ENCODE data around the gene FFAR4.

The FFAR4 gene

DNA sequence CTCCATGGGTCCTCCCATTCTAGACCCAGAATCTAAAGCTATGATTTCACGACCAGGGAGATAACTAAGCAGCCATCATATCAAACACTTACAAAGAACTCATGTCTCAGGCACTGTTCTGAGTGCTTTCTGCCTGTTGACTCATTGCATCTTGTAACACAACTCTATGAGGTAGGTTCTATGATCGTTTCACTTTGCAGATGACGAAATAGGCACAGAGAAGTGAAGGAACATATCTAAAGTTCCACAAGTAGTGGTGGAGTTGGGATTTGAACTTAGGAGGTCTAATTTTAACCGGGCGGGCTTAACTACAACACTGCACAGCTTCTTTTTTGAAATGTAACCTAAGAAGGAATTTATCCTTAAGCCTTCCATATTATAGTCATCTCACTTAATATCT, 31.7 kb downstream of the FFAR4 start:
- TF ChIP-seq, protein P1, sequence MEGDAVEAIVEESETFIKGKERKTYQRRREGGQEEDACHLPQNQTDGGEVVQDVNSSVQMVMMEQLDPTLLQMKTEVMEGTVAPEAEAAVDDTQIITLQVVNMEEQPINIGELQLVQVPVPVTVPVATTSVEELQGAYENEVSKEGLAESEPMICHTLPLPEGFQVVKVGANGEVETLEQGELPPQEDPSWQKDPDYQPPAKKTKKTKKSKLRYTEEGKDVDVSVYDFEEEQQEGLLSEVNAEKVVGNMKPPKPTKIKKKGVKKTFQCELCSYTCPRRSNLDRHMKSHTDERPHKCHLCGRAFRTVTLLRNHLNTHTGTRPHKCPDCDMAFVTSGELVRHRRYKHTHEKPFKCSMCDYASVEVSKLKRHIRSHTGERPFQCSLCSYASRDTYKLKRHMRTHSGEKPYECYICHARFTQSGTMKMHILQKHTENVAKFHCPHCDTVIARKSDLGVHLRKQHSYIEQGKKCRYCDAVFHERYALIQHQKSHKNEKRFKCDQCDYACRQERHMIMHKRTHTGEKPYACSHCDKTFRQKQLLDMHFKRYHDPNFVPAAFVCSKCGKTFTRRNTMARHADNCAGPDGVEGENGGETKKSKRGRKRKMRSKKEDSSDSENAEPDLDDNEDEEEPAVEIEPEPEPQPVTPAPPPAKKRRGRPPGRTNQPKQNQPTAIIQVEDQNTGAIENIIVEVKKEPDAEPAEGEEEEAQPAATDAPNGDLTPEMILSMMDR (IDR thresholded peaks at IDR 0.05; ENCODE audit: poor library complexity, severe bottlenecking), result no peak
- no peak for DNase-seq (ENCODE audit: low spot score)
- Histone ChIP-seq H3K9me3 (ENCODE audit: severe bottlenecking) (no peaks in the 10 kb centered on the region), H3K4me3 (ENCODE audit: severe bottlenecking) (no peak overlapping the region), H3K27me3 (ENCODE audit: insufficient read depth, poor library complexity, severe bottlenecking) (peaks cover 21% of the 10 kb centered on the region), H3K36me3 (ENCODE audit: low read depth) (no peaks in the 10 kb centered on the region), H3K4me1 (ENCODE audit: insufficient read depth, poor library complexity, severe bottlenecking) (no peaks in the 10 kb centered on the region), H3K27ac (ENCODE audit: poor library complexity, severe bottlenecking) (no peak overlapping the region)
- ATAC-seq (ENCODE audit: low read depth), result 0 out of 3 replicates have a peak, but pooled peaks have one; percentile 24

DNA sequence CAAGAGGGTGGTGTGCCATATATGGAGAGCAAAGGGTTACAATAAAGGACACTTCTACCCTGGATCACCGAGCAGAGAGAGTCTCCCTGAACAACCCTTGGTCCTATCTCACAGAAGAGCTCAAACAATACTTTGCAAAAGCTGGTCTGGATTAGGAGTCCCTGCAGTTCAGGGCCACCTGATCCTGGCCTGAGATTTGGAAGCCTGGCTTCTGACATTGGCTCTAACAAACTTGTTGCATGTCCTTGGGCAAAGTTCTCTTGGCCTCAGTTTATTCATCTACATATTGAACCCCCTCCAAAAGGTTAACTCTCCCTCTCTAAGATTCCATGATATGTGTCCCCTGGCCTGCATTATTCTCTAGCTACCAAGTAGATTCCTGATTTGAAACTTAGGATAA, 32.9 kb downstream of the FFAR4 start:
- TF ChIP-seq, protein P1 (IDR thresholded peaks at IDR 0.05; ENCODE audit: poor library complexity, severe bottlenecking), result no peak
- DNase-seq (ENCODE audit: low spot score) (no peak), ATAC-seq (ENCODE audit: low read depth) (no peak)
- Histone ChIP-seq H3K27ac (ENCODE audit: poor library complexity, severe bottlenecking) (no peak overlapping the region), H3K9me3 (ENCODE audit: severe bottlenecking) (no peaks in the 10 kb centered on the region), H3K4me3 (ENCODE audit: severe bottlenecking) (no peak overlapping the region), H3K4me1 (ENCODE audit: insufficient read depth, poor library complexity, severe bottlenecking) (no peaks in the 10 kb centered on the region), H3K36me3 (ENCODE audit: low read depth) (no peaks in the 10 kb centered on the region), H3K27me3 (ENCODE audit: insufficient read depth, poor library complexity, severe bottlenecking) (peaks cover 21% of the 10 kb centered on the region)

DNA sequence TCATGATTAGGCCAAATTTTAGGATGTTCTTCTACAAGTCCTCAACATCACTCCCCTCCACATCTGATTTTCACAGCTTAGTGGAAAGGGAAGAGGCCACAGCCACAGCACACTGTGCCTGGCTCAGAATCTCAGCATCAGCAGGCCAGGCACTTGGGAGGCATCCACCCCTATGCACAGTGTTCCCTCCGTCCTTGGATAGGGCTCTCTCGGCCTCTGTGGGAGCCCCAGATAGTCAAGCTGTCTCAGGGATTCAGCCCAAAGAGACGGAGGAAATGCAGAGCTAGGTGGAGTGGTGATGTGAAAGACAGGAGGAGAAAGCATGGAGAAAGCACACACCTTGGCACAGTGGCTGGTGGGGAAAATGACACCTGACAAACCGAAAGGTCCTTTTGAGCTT, 33.3 kb downstream of the FFAR4 start:
- Histone ChIP-seq H3K27me3 (ENCODE audit: insufficient read depth, poor library complexity, severe bottlenecking) (peaks cover 21% of the 10 kb centered on the region), H3K4me3 (ENCODE audit: severe bottlenecking) (no peak overlapping the region), H3K27ac (ENCODE audit: poor library complexity, severe bottlenecking) (no peak overlapping the region), H3K36me3 (ENCODE audit: low read depth) (no peaks in the 10 kb centered on the region), H3K9me3 (ENCODE audit: severe bottlenecking) (no peaks in the 10 kb centered on the region), H3K4me1 (ENCODE audit: insufficient read depth, poor library complexity, severe bottlenecking) (no peaks in the 10 kb centered on the region)
- ATAC-seq (ENCODE audit: low read depth) (no peak), DNase-seq (ENCODE audit: low spot score) (no peak)
- TF ChIP-seq, protein P1 (IDR thresholded peaks at IDR 0.05; ENCODE audit: poor library complexity, severe bottlenecking), result no peak

GRCh38 chr10:93600446-93601145, 34.1 kb downstream of the FFAR4 start:
- Histone ChIP-seq H3K9me3 (ENCODE audit: severe bottlenecking) (no peaks in the 10 kb centered on the region), H3K27ac (ENCODE audit: poor library complexity, severe bottlenecking) (no peak overlapping the region), H3K4me1 (ENCODE audit: insufficient read depth, poor library complexity, severe bottlenecking) (no peaks in the 10 kb centered on the region), H3K36me3 (ENCODE audit: low read depth) (no peaks in the 10 kb centered on the region), H3K27me3 (ENCODE audit: insufficient read depth, poor library complexity, severe bottlenecking) (peaks cover 21% of the 10 kb centered on the region), H3K4me3 (ENCODE audit: severe bottlenecking) (peak overlapping the region; percentile 23)
- TF ChIP-seq, protein P1 (IDR thresholded peaks at IDR 0.05; ENCODE audit: poor library complexity, severe bottlenecking), result no peak
- ATAC-seq (ENCODE audit: low read depth), result peak; percentile 57
- DNase-seq (ENCODE audit: low spot score), result no peak

- ATAC-seq (ENCODE audit: low read depth) (peak; percentile 69), DNase-seq (ENCODE audit: low spot score) (no peak)
- TF ChIP-seq, protein P1 (IDR thresholded peaks at IDR 0.05; ENCODE audit: poor library complexity, severe bottlenecking), result no peak
- H3K36me3 ChIP-seq (ENCODE audit: low read depth), result no peaks in the 10 kb centered on the region
- no peaks in the 10 kb centered on the region for H3K4me1 ChIP-seq (ENCODE audit: insufficient read depth, poor library complexity, severe bottlenecking)
- H3K27me3 ChIP-seq (ENCODE audit: insufficient read depth, poor library complexity, severe bottlenecking), result peaks cover 21% of the 10 kb centered on the region
- no peaks in the 10 kb centered on the region for H3K9me3 ChIP-seq (ENCODE audit: severe bottlenecking)
- peak within 1 kb of the TSS; percentile 23 for H3K4me3 ChIP-seq (ENCODE audit: severe bottlenecking)
- no peak within 1 kb of the TSS for H3K27ac ChIP-seq (ENCODE audit: poor library complexity, severe bottlenecking)
Observed at GRCh38 chr10:93601146-93601773, 34.8 kb downstream of the FFAR4 start, which contains the start of gene RBP4. RBP4 (minus strand) TSS chr10:93601235; CDS start chr10:93601028, 207 bp downstream.
